GM19438 (cell line): Measurements from ENCODE around the gene ANKFY1.

Experiments
- ATAC-seq: cut with Tn5 transposase; IDR thresholded peaks from one replicate; pipeline ENCODE4 v1.9.1; 2021; ENCODE audit warnings: low read depth; ENCODE audit not compliant: unreplicated experiment

Gene ANKFY1

DNA sequence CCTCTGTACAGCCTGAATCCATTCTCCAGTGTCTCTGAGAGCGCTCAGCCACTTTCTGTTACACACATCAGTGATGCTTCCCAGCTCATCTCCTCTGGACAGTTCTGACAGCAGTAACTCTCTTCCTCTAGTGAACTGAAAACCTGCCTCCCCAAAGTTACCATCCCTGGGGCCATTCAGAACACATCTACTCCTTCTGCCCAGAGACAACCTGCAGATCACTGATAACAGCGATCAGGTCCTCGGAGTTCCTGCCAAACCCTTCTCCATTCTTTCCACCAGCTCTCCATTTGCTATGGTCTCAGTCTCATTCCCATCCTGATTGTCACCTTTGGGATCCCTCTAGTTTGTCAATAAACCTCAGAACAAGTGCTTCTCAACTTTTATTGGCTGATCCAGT is 128.3 kb downstream of the ANKFY1 start:
- ATAC-seq = no peak

- ATAC-seq = no peak
These were observed 129.1 kb downstream of the ANKFY1 start for GRCh38 chr17:4134721-4135120.

DNA sequence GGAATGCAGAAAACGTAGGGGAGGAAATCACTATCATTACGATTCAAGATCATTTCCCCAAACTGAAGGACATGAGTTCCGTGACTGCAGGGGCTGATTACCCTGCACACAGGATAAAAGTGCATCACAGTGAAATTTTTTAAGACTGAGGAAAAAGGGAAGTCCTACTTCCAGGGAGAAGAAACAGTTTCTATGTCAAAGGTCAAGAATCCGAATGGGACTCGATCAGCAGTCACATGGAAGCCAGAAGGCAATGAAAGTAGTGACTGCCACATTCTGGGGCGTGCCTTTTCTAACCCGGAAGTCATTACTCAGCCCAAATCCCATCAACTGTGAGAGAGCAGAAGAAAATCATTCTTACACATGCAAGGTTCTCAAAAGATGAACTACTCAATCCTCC is 133.1 kb downstream of the ANKFY1 start:
- ATAC-seq = no peak

GRCh38 chr17:4127555-4127954 is 136.2 kb downstream of the ANKFY1 start:
- ATAC-seq = no peak

- ATAC-seq = no peak
These were observed 138.2 kb downstream of the ANKFY1 start for GRCh38 chr17:4125552-4125951.

DNA sequence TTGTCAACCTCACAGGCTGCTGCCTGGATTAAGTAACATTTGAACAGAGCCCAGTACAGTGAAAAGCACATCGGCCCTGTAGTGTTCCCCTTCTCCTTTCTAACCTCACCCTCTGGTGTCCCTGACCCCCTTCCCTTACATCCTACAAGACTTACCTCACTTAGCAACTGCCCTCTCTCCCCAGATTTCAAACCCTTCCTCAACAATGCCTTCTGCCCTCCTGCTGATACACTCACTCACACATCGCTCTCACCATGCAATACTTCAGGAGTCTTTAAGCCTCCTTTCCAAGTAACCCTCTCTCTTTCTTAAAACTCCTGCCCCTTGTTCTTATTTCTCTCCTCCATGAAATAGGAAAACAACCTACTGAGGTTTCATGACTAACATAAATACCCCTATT is 138.8 kb downstream of the ANKFY1 start:
- ATAC-seq = no peak

GRCh38 chr17:4120332-4120731 is 143.4 kb downstream of the ANKFY1 start:
- no peak for ATAC-seq

DNA sequence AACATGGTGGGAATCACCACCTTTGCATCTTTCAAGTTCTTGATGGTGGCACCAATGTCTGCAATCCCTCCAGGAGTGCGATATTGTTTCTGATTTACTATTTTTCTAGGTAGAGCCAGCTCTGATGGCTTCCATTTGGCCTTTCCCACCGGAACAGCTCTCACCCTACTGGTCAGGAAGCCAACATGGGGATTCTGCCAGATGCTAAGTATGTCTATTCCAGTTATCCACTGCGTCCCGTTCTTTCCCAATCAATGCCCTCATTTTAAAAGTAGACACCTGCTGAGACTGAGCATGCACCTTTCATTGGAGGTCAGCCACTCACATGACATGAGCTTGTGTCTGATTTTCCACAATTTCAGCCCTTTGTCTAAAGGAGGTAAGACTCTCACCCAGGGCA is 144.5 kb downstream of the ANKFY1 start:
- ATAC-seq = no peak

DNA sequence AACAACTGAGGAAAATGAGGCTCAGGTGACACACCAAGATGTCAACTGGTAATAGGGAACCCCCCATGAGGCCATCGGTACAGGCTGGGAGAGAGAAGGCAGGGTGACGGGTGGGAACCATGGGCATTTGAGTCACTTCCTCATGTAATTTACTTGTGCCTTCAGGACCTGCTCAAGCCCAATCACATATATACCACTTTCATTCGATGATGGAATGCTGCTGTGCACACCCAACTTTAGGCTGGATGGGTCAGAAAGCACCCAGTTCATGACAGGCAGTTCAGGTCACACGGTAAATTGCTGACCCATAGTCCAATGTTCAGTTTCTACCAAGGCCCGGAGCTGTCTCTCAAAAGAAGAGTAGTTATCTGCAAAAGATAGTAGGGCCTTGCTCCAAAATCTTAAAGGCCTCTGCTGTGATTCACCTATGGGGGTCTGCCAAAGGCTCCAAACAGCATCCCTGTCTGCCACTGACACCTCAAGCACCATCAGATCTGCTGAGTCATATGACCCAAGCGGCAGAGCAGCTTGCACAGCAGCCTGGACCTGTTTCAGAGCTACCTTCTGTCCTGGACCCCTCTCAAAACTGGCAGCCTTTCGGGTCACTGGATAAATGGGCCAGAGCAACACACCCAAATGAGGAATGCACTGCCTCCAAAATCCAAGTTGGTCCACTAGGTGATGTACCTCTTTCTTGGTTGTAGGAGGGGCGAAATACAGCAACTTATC is 145.6 kb downstream of the ANKFY1 start:
- no peak for ATAC-seq

DNA sequence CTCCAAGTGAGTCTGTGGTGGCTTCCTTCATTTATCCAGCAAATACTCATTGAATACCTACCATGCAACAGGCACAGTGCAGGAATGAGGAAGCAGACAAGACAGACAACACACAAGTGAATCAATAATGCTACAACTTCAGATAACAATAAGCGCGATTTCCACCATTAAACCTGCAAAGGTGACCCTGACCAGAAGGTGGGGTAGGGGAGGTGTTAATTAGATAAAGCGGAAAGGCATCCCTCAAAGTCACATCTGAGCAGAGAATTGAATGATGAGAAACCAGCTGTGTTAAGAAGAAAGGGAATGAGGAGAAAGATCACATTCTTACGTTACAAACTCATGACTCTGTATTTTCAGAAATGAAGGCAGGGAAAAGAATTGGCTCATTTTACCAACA is 147.3 kb downstream of the ANKFY1 start:
- ATAC-seq = no peak
